Endothelial cell of umbilical vein (primary cell): Measurements from ENCODE around the gene RAB6C. TPM values are rescaled to one million over a fixed set of nuclear protein-coding genes. Genes with fewer than 3 reads are reported as not detected.
"Not testable (repeated sequence)": the region's sequence is repeated elsewhere in the genome, so short reads cannot be mapped to it uniquely, and the experiment has no call there.

Experiments used
- BruUV-seq: library from RNA; stranded (reverse); fragments of 400-500 nt; replicated peaks from 2 replicates; lab custom pipeline; 2021; lab: Mats Ljungman, UMichigan
- CTCF ChIA-PET: fragments of 300-600, 350-600 bp; sonication (Branson Sonifier 250); formaldehyde crosslinking; loops from one replicate; lab custom pipeline; 2021; ENCODE audit warnings: antibody characterized with exemption, inconsistent platforms; lab: Charles Lee
- POLR2A ChIA-PET: fragments of 300-600, 350-600 bp; sonication (Branson Sonifier 250); formaldehyde crosslinking; loops from one replicate; lab custom pipeline; 2021; ENCODE audit warnings: antibody characterized with exemption, inconsistent platforms; lab: Charles Lee
- DNase-seq: peaks from one replicate; pipeline ENCODE4 v3.0.0-alpha.2; 2011; ENCODE audit warnings: low read depth, low spot score
- FAIRE-seq: peaks from 2 replicates; lab custom pipeline; 2011; peaks lifted over from hg19 to GRCh38; lab: Jason Lieb, UNC
- H2AFZ ChIP-seq: 2 replicates; pipeline ENCODE4 v1.6.0; 2012; ENCODE audit warnings: low read depth, low read length, control low read depth, inconsistent platforms
- H3K27ac ChIP-seq: 2 replicates; pipeline ENCODE4 v1.5.1; 2011; ENCODE audit warnings: low read depth, mild to moderate bottlenecking, control low read depth, low read length, moderate library complexity; ENCODE audit not compliant: insufficient read depth
- H3K27me3 ChIP-seq, 2 experiments: 2 replicates each; pipeline versions ENCODE4 v1.6.0 to v1.6.1; 2011; ENCODE audit warnings: low read length in 2 of 2, mixed read lengths in 1 of 2; ENCODE audit not compliant: control insufficient read depth in 2 of 2, insufficient read depth in 2 of 2
- H3K36me3 ChIP-seq, 2 experiments: 2 replicates in 1 of 2; 3 replicates in 1 of 2; pipeline ENCODE4 v1.5.1; 2011; ENCODE audit warnings: low read length in 2 of 2, mild to moderate bottlenecking in 1 of 2, moderate library complexity in 1 of 2; ENCODE audit not compliant: control insufficient read depth in 2 of 2, insufficient read depth in 2 of 2; ENCODE audit errors: extremely low read depth in 1 of 2
- H3K4me1 ChIP-seq: 3 replicates; pipeline ENCODE4 v1.5.1; 2011; ENCODE audit warnings: mild to moderate bottlenecking, low read length; ENCODE audit not compliant: control insufficient read depth, insufficient read depth; ENCODE audit errors: extremely low read depth
- H3K4me2 ChIP-seq: 2 replicates; pipeline ENCODE4 v1.6.1; 2011; ENCODE audit warnings: low read length, control low read depth, mixed read lengths; ENCODE audit not compliant: insufficient read depth
- H3K4me3 ChIP-seq, 3 experiments: fragments of 200-600 bp in 1 of 3; sonication (generic), shearing (Covaris generic) in 1 of 3; replicated peaks in 1 of 3; 2 replicates each; pipeline ENCODE4 v1.5.1; 2011 to 2016; ENCODE audit warnings: control low read depth in 3 of 3, low read length in 3 of 3, mild to moderate bottlenecking in 2 of 3, inconsistent platforms in 1 of 3, low read depth in 1 of 3, moderate library complexity in 1 of 3; ENCODE audit not compliant: insufficient read depth in 1 of 3
- H3K79me2 ChIP-seq: 2 replicates; pipeline ENCODE4 v1.6.0; 2012; ENCODE audit warnings: low read length, inconsistent platforms; ENCODE audit not compliant: control insufficient read depth, insufficient read depth
- H3K9ac ChIP-seq: replicated peaks from 2 replicates; pipeline ENCODE3; 2011; ENCODE audit warnings: low read length, control low read depth; ENCODE audit not compliant: insufficient read depth; ENCODE audit errors: extremely low read depth
- H3K9me1 ChIP-seq: replicated peaks from 3 replicates; pipeline ENCODE4 v1.6.0; 2011; ENCODE audit warnings: mild to moderate bottlenecking, low read length; ENCODE audit not compliant: control insufficient read depth, insufficient read depth; ENCODE audit errors: extremely low read depth
- H3K9me3 ChIP-seq: replicated peaks from 2 replicates; pipeline ENCODE4 v1.5.1; 2012; ENCODE audit warnings: low read length, inconsistent platforms; ENCODE audit not compliant: control insufficient read depth, insufficient read depth
- H4K20me1 ChIP-seq: replicated peaks from 2 replicates; pipeline ENCODE3; 2011; ENCODE audit warnings: mild to moderate bottlenecking, low read length; ENCODE audit not compliant: control insufficient read depth, insufficient read depth; ENCODE audit errors: extremely low read depth
- EZH2 ChIP-seq: IDR thresholded peaks from 2 replicates; pipeline ENCODE4 v1.6.1; 2012; ENCODE audit warnings: borderline replicate concordance, low read depth, mild to moderate bottlenecking, moderate library complexity, low read length, inconsistent platforms; ENCODE audit not compliant: severe bottlenecking
- FOS ChIP-seq: IDR thresholded peaks from 2 replicates; pipeline ENCODE4 v1.6.1; 2011; ENCODE audit warnings: mild to moderate bottlenecking, low read length, moderate library complexity, borderline replicate concordance; ENCODE audit not compliant: insufficient read depth
- GATA2 ChIP-seq: IDR thresholded peaks from 2 replicates; pipeline ENCODE4 v1.7.0; 2011; ENCODE audit warnings: low read depth, mild to moderate bottlenecking, moderate library complexity, mixed read lengths, low read length; ENCODE audit not compliant: insufficient read length, insufficient read depth
- JUN ChIP-seq: IDR thresholded peaks from 2 replicates; pipeline ENCODE4 v1.6.1; 2011; ENCODE audit warnings: borderline replicate concordance, low read depth; ENCODE audit not compliant: insufficient read length, insufficient read depth
- MYC ChIP-seq: IDR thresholded peaks from one replicate; pipeline ENCODE4 v1.6.1; 2011; ENCODE audit warnings: mild to moderate bottlenecking, low read depth, low read length
- POLR2A ChIP-seq: IDR thresholded peaks from 2 replicates; pipeline ENCODE4 v1.6.1; 2012; ENCODE audit warnings: low read depth, mild to moderate bottlenecking, control low read depth, low read length
- POLR2AphosphoS5 ChIP-seq: IDR thresholded peaks from 2 replicates; pipeline ENCODE4 v1.6.1; 2012; ENCODE audit warnings: low read depth, mild to moderate bottlenecking, control low read depth, low read length, moderate library complexity; ENCODE audit not compliant: insufficient read depth
- dilution Hi-C: fragments of 300-500 bp; cut with MboI; formaldehyde crosslinking; loops from one replicate; pipeline ENCODE4 v1.15.0; 2019; ENCODE audit warnings: low sequenced_read_pairs; ENCODE audit not compliant: extremely low pct_ligation_motif_present
- intact Hi-C: fragments of 100-400 bp; cut with micrococcal nuclease; formaldehyde crosslinking; loops from one replicate; pipeline ENCODE4 v1.10.0; 2022
- polyA plus RNA-seq, 4 experiments: library from polyadenylated mRNA; depleted of rRNA in 3 of 4; stranded (reverse) in 3 of 4; unstranded in 1 of 4; fragments of >200 nt; gene quantifications; 2 replicates each; pipeline versions ENCODE4 v1.2.1 to v1.2.3, GENCODE V29; 2011 to 2012; ENCODE audit warnings: missing spikeins in 1 of 4
- total RNA-seq: library from RNA; stranded (reverse); gene quantifications from 2 replicates; pipeline ENCODE4 v1.2.3, GENCODE V29; 2021
- TF ChIP-seq, protein P1 (sequence below): IDR thresholded peaks from 2 replicates; pipeline ENCODE4 v1.6.1; 2011; ENCODE audit not compliant: insufficient read depth, insufficient read length
- TF ChIP-seq, protein P2 (sequence below), 2 donors: IDR thresholded peaks; 1 replicate in 1 of 2; 2 replicates in 1 of 2; pipeline ENCODE4 v1.5.1; 2011; ENCODE audit warnings: low read length in 2 of 2, mild to moderate bottlenecking in 2 of 2, moderate library complexity in 2 of 2, control low read depth in 1 of 2, inconsistent platforms in 1 of 2, low read depth in 1 of 2; ENCODE audit not compliant: insufficient read depth in 1 of 2; ENCODE audit errors: extremely low read depth in 1 of 2

RAB6C gene
- total and polyA plus RNA-seq, 2 donors (not counting 3 experiments of a cell fraction or from before 2014, with no cell fraction given) = not detected

DNA sequence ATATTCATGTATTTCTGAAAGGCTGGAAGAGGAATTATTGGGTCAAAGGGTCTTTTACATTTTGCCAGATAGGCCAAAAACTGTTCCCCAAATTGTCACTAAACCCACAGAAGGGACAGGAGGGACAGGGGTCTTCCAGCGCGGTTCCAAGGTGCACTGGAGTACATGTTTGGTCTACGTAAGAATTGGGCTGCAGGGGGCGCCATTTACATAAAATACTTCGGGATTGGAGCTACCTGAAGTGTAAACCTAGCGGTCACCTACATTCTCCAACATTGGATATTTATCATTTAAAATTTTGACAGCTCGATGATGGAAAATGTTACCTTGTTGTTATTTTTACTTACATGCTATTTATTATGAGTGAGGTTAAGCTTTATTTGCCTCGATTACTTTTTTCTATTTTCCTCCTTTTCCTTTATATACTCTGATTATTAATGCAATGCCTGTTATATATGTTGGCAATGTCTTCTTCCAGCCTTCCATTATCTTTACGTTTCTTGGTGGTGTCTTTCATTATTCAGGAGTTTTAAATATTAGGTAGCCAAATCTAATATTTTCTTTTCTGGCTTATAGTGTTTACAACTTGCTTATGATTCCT, 43.0 kb upstream of the RAB6C start:
- Histone ChIP-seq H3K27ac (no peak overlapping the region), H3K9me3 (no peaks in the 10 kb centered on the region), H2AFZ (no peak overlapping the region), H3K27me3 (peaks cover 2 to 3% of the 10 kb centered on the region in 2 experiments), H3K36me3 (no peaks in the 10 kb centered on the region), H3K4me1 (no peaks in the 10 kb centered on the region), H3K4me2 (no peak overlapping the region), H3K9me1 (no peaks in the 10 kb centered on the region), H3K9ac (no peak overlapping the region), H3K79me2 (no peaks in the 10 kb centered on the region), H3K4me3 (no peak overlapping the region), H4K20me1 (no peaks in the 10 kb centered on the region)
- POLR2A ChIA-PET = interaction anchor here (1.0 kb wide), 1 partner anchor 245 kb away, joined by 3 read pairs; the partner anchor contains the start of gene SMPD4
- TF ChIP-seq GATA2 (no peak), JUN (no peak), FOS (no peak), MYC (no peak), POLR2A (no peak), POLR2AphosphoS5 (no peak), EZH2 (no peak)
- TF ChIP-seq, protein P1, sequence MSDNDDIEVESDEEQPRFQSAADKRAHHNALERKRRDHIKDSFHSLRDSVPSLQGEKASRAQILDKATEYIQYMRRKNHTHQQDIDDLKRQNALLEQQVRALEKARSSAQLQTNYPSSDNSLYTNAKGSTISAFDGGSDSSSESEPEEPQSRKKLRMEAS = no peak
- TF ChIP-seq, protein P2, sequence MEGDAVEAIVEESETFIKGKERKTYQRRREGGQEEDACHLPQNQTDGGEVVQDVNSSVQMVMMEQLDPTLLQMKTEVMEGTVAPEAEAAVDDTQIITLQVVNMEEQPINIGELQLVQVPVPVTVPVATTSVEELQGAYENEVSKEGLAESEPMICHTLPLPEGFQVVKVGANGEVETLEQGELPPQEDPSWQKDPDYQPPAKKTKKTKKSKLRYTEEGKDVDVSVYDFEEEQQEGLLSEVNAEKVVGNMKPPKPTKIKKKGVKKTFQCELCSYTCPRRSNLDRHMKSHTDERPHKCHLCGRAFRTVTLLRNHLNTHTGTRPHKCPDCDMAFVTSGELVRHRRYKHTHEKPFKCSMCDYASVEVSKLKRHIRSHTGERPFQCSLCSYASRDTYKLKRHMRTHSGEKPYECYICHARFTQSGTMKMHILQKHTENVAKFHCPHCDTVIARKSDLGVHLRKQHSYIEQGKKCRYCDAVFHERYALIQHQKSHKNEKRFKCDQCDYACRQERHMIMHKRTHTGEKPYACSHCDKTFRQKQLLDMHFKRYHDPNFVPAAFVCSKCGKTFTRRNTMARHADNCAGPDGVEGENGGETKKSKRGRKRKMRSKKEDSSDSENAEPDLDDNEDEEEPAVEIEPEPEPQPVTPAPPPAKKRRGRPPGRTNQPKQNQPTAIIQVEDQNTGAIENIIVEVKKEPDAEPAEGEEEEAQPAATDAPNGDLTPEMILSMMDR (IDR thresholded peaks at IDR 0.05; ENCODE audit: extremely low read depth in 1 of 2, insufficient read depth in 1 of 2, low read depth in 1 of 2, low read length in 2 of 2) = no peak
- intact Hi-C loops (loop anchor here (1.0 to 5.0 kb wide), 2 partner anchors 246 to 396 kb away; partner anchors contain the start of genes MZT2B and SMPD4), dilution Hi-C loops (no loop called here)
- no peak for DNase-seq
- BruUV-seq = no TSS peak
- FAIRE-seq = peak; percentile 38
- CTCF ChIA-PET = interaction anchor here (0.6 to 2.8 kb wide), 11 partner anchors 8 to 396 kb away, joined by 3 to 147 read pairs (median 3); partner anchors contain the start of gene SMPD4

DNA sequence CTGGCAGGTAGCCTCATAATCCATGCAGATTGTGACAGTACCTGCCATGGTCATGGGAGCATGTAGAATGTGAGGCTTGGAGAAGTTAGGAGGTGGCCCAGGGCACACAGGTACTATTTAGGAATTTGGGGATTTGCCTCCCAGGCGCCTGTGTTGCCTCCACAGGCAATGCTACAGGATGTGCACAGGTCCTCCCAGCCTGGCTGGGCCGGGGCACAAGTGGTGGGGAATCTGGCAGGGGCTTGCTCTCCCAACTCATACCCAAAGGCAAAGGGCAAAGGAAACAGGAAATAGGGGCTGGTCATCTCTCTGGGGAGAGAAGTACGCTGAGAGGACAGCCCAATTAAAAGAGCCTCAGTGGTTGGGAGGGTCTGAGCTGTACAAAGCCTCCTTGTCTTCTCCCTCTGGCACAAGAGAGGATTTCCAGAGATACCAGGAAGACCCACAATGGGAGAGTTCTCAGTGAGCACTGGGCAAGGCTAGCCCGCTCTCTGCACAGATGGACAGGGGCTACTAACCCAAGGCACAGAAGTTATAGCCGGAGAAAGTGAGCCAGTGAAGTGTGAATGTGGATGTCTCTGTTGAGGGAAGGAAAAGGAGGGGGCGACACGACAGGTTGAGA, 40.5 kb upstream of the RAB6C start:
- BruUV-seq = not testable (repeated sequence)

More for the DNA sequence above, 40.5 kb upstream of the RAB6C start:
- DNase-seq, FAIRE-seq, dilution Hi-C loops, H3K4me3 ChIP-seq, H2AFZ ChIP-seq, H3K9me3 ChIP-seq, H4K20me1 ChIP-seq, H3K9me1 ChIP-seq, H3K4me2 ChIP-seq, H3K79me2 ChIP-seq, H3K36me3 ChIP-seq, POLR2A ChIA-PET, H3K27me3 ChIP-seq, H3K4me1 ChIP-seq, H3K27ac ChIP-seq, CTCF ChIA-PET, H3K9ac ChIP-seq: not testable (repeated sequence)
- intact Hi-C loops = loop anchor here (5.0 kb wide), 1 partner anchor 243 kb away; the partner anchor contains the start of genes MZT2B and SMPD4
